ENCODE data around the gene TEPSIN.

GRCh38 chr17:81278831-81279230 is 40.0 kb upstream of the TEPSIN start:
- TF ChIP-seq CTCF (IDR thresholded peaks at IDR 0.05) (no peak), POLR2A (IDR thresholded peaks at IDR 0.05) (no peak)

All from heart left ventricle (tissue), 13 donors.